GM19467 (cell line): ENCODE measurements around the gene TBCK.

Source experiments
- ATAC-seq: cut with Tn5 transposase; IDR thresholded peaks from one replicate; pipeline ENCODE4 v1.9.1; 2021; ENCODE audit warnings: mild to moderate bottlenecking, moderate library complexity; ENCODE audit not compliant: unreplicated experiment

TBCK gene

GRCh38 chr4:105998171-105999063 lies 317.6 kb downstream of the TBCK start:
- ATAC-seq, result no peak

GRCh38 chr4:105996845-105997244 lies 319.2 kb downstream of the TBCK start:
- ATAC-seq, result no peak

GRCh38 chr4:105994841-105995501 lies 321.0 kb downstream of the TBCK start:
- no peak for ATAC-seq

GRCh38 chr4:105994061-105994460 lies 321.9 kb downstream of the TBCK start:
- no peak for ATAC-seq

- no peak for ATAC-seq
These were observed 323.2 kb downstream of the TBCK start for GRCh38 chr4:105992641-105993305.

- ATAC-seq, result no peak
These were observed 324.3 kb downstream of the TBCK start for GRCh38 chr4:105991726-105992125.
